Activated naive CD4-positive, alpha-beta T cell treated with anti-CD3 and anti-CD28 coated beads, Interleukin-2, amount 50 U/mL, for 72 hours (primary cell): ENCODE measurements around the gene CDRT15. TPM values are rescaled to one million over a fixed set of nuclear protein-coding genes. Genes with fewer than 3 reads are reported as not detected.
A peak's percentile ranks its signal among the peaks of the same experiment; 100 is the strongest.

ENCODE experiments used
- ATAC-seq, 2 donors: fragments of 150-1000 bp; cut with Tn5 transposase; 2 replicates each; pipeline ENCODE4 v1.10.0; 2021; ENCODE audit warnings: mild to moderate bottlenecking in 2 of 2, moderate library complexity in 2 of 2
- DNase-seq, 2 donors: peaks; one replicate each; pipeline ENCODE4 v3.0.0; 2021 to 2022; ENCODE audit warnings: low spot score in 2 of 2
- H3K27ac Mint-ChIP-seq, 2 donors: one replicate each; pipeline ENCODE4 v1.8.0; 2022; ENCODE audit warnings: mild to moderate bottlenecking in 2 of 2, mixed read lengths in 2 of 2
- H3K36me3 Mint-ChIP-seq, 2 donors: one replicate each; pipeline ENCODE4 v1.8.0; 2022; ENCODE audit warnings: mixed read lengths in 2 of 2
- H3K9me3 Mint-ChIP-seq, 2 donors: one replicate each; pipeline ENCODE4 v1.8.0; 2022; ENCODE audit warnings: mixed read lengths in 2 of 2
- total RNA-seq, 2 donors: library from RNA; stranded (reverse); gene quantifications; one replicate each; pipeline ENCODE4 v1.2.3, GENCODE V29; 2022

CDRT15 gene
- total RNA-seq, 2 donors from 2014 or later: not detected

- Mint-ChIP-seq H3K36me3 (peaks cover 9 to 20% of the 10 kb centered on the region in 2 donors), H3K9me3 (no peaks in the 10 kb centered on the region), H3K27ac (peak overlapping the region in 1 of 2 donors; percentile 23)
- ATAC-seq (no peak), DNase-seq (no peak)
Measured at GRCh38 chr17:14214271-14214670, 22.4 kb downstream of the CDRT15 start.

GRCh38 chr17:14212401-14212800 lies 24.3 kb downstream of the CDRT15 start:
- ATAC-seq: no peak
- no peaks in the 10 kb centered on the region for H3K9me3 Mint-ChIP-seq
- H3K27ac Mint-ChIP-seq: peak overlapping the region in 1 of 2 donors; percentile 37
- no peak for DNase-seq
- H3K36me3 Mint-ChIP-seq: peaks cover 12 to 32% of the 10 kb centered on the region in 2 donors

- Mint-ChIP-seq H3K36me3 (peaks cover 13 to 36% of the 10 kb centered on the region in 2 donors), H3K9me3 (no peaks in the 10 kb centered on the region), H3K27ac (peak overlapping the region in 1 of 2 donors; percentile 58)
- ATAC-seq: peak; percentile 11 to 53
- no peak for DNase-seq
Measured at GRCh38 chr17:14211801-14212200, 24.9 kb downstream of the CDRT15 start.

GRCh38 chr17:14211246-14211645 lies 25.4 kb downstream of the CDRT15 start:
- peak in 1 of 2 donors; percentile 49 for ATAC-seq
- Mint-ChIP-seq H3K27ac (no peak overlapping the region), H3K36me3 (peaks cover 13 to 37% of the 10 kb centered on the region in 2 donors), H3K9me3 (no peaks in the 10 kb centered on the region)
- DNase-seq: no peak

- H3K36me3 Mint-ChIP-seq: peaks cover 13 to 51% of the 10 kb centered on the region in 2 donors
- DNase-seq: no peak
- H3K9me3 Mint-ChIP-seq: no peaks in the 10 kb centered on the region
- no peak overlapping the region for H3K27ac Mint-ChIP-seq
- ATAC-seq: no peak
Measured at GRCh38 chr17:14209215-14209614, 27.4 kb downstream of the CDRT15 start.

GRCh38 chr17:14207791-14208190 lies 28.9 kb downstream of the CDRT15 start:
- ATAC-seq (no peak), DNase-seq (no peak)
- no peak overlapping the region for H3K27ac Mint-ChIP-seq
- H3K36me3 Mint-ChIP-seq: peaks cover 13 to 49% of the 10 kb centered on the region in 2 donors
- H3K9me3 Mint-ChIP-seq: no peaks in the 10 kb centered on the region

GRCh38 chr17:14206891-14207290 lies 29.8 kb downstream of the CDRT15 start:
- DNase-seq (no peak), ATAC-seq (no peak)
- H3K9me3 Mint-ChIP-seq: no peaks in the 10 kb centered on the region
- no peak overlapping the region for H3K27ac Mint-ChIP-seq
- H3K36me3 Mint-ChIP-seq: peaks cover 13 to 43% of the 10 kb centered on the region in 2 donors

GRCh38 chr17:14205992-14206461 lies 30.6 kb downstream of the CDRT15 start:
- Mint-ChIP-seq H3K36me3 (peaks cover 13 to 35% of the 10 kb centered on the region in 2 donors), H3K27ac (no peak overlapping the region), H3K9me3 (no peaks in the 10 kb centered on the region)
- peak; percentile 65 to 77 for ATAC-seq
- DNase-seq: peak in 1 of 2 donors; percentile 59

- H3K27ac Mint-ChIP-seq: peak overlapping the region in 1 of 2 donors; percentile 92
- H3K36me3 Mint-ChIP-seq: peaks cover 13 to 31% of the 10 kb centered on the region in 2 donors
- ATAC-seq (no peak), DNase-seq (no peak)
- no peaks in the 10 kb centered on the region for H3K9me3 Mint-ChIP-seq
Measured at GRCh38 chr17:14205380-14205779, 31.3 kb downstream of the CDRT15 start.

- no peaks in the 10 kb centered on the region for H3K9me3 Mint-ChIP-seq
- ATAC-seq: no peak
- peaks cover 5 to 34% of the 10 kb centered on the region in 2 donors for H3K36me3 Mint-ChIP-seq
- no peak overlapping the region for H3K27ac Mint-ChIP-seq
- no peak for DNase-seq
Measured at GRCh38 chr17:14204546-14204945, 32.1 kb downstream of the CDRT15 start.

GRCh38 chr17:14204084-14204483 lies 32.6 kb downstream of the CDRT15 start:
- H3K9me3 Mint-ChIP-seq: peaks cover 0 to 1% of the 10 kb centered on the region in 2 donors
- DNase-seq (no peak), ATAC-seq (no peak)
- H3K27ac Mint-ChIP-seq: no peak overlapping the region
- H3K36me3 Mint-ChIP-seq: peaks cover 4 to 39% of the 10 kb centered on the region in 2 donors

GRCh38 chr17:14203388-14203787 lies 33.3 kb downstream of the CDRT15 start:
- H3K27ac Mint-ChIP-seq: peak overlapping the region; percentile 24 to 57
- DNase-seq: no peak
- peaks cover 0 to 6% of the 10 kb centered on the region in 2 donors for H3K9me3 Mint-ChIP-seq
- peak in 1 of 2 donors; percentile 25 for ATAC-seq
- H3K36me3 Mint-ChIP-seq: peaks cover 9 to 43% of the 10 kb centered on the region in 2 donors

GRCh38 chr17:14202388-14203166 lies 34.1 kb downstream of the CDRT15 start:
- ATAC-seq (peak; percentile 23 to 43), DNase-seq (no peak)
- Mint-ChIP-seq H3K9me3 (peaks cover 0 to 6% of the 10 kb centered on the region in 2 donors), H3K27ac (peak overlapping the region; percentile 67 to 95), H3K36me3 (peaks cover 10 to 39% of the 10 kb centered on the region in 2 donors)

- peaks cover 7 to 34% of the 10 kb centered on the region in 2 donors for H3K36me3 Mint-ChIP-seq
- H3K9me3 Mint-ChIP-seq: peaks cover 0 to 6% of the 10 kb centered on the region in 2 donors
- DNase-seq (no peak), ATAC-seq (no peak)
- H3K27ac Mint-ChIP-seq: peak overlapping the region; percentile 67 to 79
Measured at GRCh38 chr17:14201988-14202380, 34.7 kb downstream of the CDRT15 start.

- peaks cover 0 to 6% of the 10 kb centered on the region in 2 donors for H3K9me3 Mint-ChIP-seq
- no peak for DNase-seq
- H3K27ac Mint-ChIP-seq: peak overlapping the region; percentile 67 to 79
Measured at GRCh38 chr17:14201021-14201987, 35.4 kb downstream of the CDRT15 start.

GRCh38 chr17:14200354-14200753 lies 36.3 kb downstream of the CDRT15 start:
- H3K9me3 Mint-ChIP-seq: peaks cover 0 to 6% of the 10 kb centered on the region in 2 donors
- H3K27ac Mint-ChIP-seq: peak overlapping the region; percentile 65 to 67
- ATAC-seq (no peak), DNase-seq (no peak)
- H3K36me3 Mint-ChIP-seq: peaks cover 14 to 39% of the 10 kb centered on the region in 2 donors

More at GRCh38 chr17:14201021-14201987, 35.4 kb downstream of the CDRT15 start:
- ATAC-seq: peak; percentile 30 to 64
- peaks cover 7 to 39% of the 10 kb centered on the region in 2 donors for H3K36me3 Mint-ChIP-seq
